GM04504 (cell line): ENCODE measurements around the gene PIK3R4.

Experiments used
- DNase-seq: peaks from one replicate; pipeline ENCODE4 v3.0.0-alpha.2; 2012; ENCODE audit warnings: low read depth

The PIK3R4 gene

GRCh38 chr3:130746246-130747039, at the start of gene PIK3R4:
Gene PIK3R4, minus strand, starts transcription at chr3:130746829. Its CDS starts 1,611 bp downstream, at chr3:130745218.
- peak; percentile 96 for DNase-seq

- DNase-seq, result no peak
Measured at GRCh38 chr3:130795396-130795795, 48.8 kb upstream of the PIK3R4 start.

GRCh38 chr3:130792246-130792645, 45.6 kb upstream of the PIK3R4 start:
- DNase-seq, result no peak

GRCh38 chr3:130789782-130790322, 43.2 kb upstream of the PIK3R4 start:
- DNase-seq, result no peak

- DNase-seq, result no peak
Measured at GRCh38 chr3:130787422-130788068, 40.9 kb upstream of the PIK3R4 start.

GRCh38 chr3:130786306-130786705, 39.7 kb upstream of the PIK3R4 start:
- DNase-seq, result no peak

- DNase-seq, result no peak
Measured at GRCh38 chr3:130783629-130784028, 37.0 kb upstream of the PIK3R4 start.

- DNase-seq, result no peak
Measured at GRCh38 chr3:130779486-130779885, 32.9 kb upstream of the PIK3R4 start.

GRCh38 chr3:130779031-130779430, 32.4 kb upstream of the PIK3R4 start:
- no peak for DNase-seq

GRCh38 chr3:130773366-130773765, 26.7 kb upstream of the PIK3R4 start:
- DNase-seq, result no peak

GRCh38 chr3:130772129-130772528, 25.5 kb upstream of the PIK3R4 start:
- no peak for DNase-seq

- DNase-seq, result no peak
Measured at GRCh38 chr3:130770644-130771043, 24.0 kb upstream of the PIK3R4 start.

GRCh38 chr3:130761730-130762311, 15.2 kb upstream of the PIK3R4 start:
- DNase-seq, result no peak

- DNase-seq, result no peak
Measured at GRCh38 chr3:130760922-130761321, 14.3 kb upstream of the PIK3R4 start.

GRCh38 chr3:130759692-130760338, 13.2 kb upstream of the PIK3R4 start:
- DNase-seq, result no peak

GRCh38 chr3:130758624-130759369, 12.2 kb upstream of the PIK3R4 start:
- DNase-seq, result no peak

- DNase-seq, result no peak
Measured at GRCh38 chr3:130757611-130758150, 11.1 kb upstream of the PIK3R4 start.

- no peak for DNase-seq
Measured at GRCh38 chr3:130755666-130756065, 9.0 kb upstream of the PIK3R4 start.

- no peak for DNase-seq
Measured at GRCh38 chr3:130748981-130749380, 2.4 kb upstream of the PIK3R4 start.

GRCh38 chr3:130748467-130748861, 1.8 kb upstream of the PIK3R4 start:
- no peak for DNase-seq

GRCh38 chr3:130743354-130743753, 3.3 kb downstream of the PIK3R4 start:
- no peak for DNase-seq
